ENCODE data around the gene B9D2.

Gene B9D2

DNA sequence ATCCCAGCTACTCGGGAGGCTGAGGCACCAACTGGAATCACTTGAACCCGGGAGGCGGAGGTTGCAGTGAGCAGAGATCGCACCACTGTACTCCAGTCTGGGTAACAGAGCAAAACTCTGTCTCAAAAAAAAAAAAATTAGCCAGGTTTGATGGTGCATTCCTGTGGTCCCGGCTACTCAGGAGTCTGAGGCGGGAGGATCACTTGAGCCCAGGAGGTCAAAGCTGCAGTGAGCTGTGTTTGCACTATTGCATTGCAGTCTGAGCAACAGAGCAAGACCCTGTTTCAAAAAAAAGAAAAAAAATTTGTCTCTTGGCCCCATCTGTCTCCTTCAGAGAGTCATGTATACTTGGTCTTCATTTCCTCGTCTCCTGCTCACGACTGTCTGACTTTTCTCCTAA lies 52.3 kb downstream of the B9D2 start:
- H3K9ac ChIP-seq (ENCODE audit: low read depth, low read length): peak overlapping the region; percentile 70; the same call in 1 of the 2 replicates
- H3K27me3 ChIP-seq (ENCODE audit: insufficient read depth, low read length, poor library complexity): no peaks in the 10 kb centered on the region
- no peak for TF ChIP-seq EZH2 (IDR thresholded peaks at IDR 0.05; ENCODE audit: borderline replicate concordance, low read depth, low read length, severe bottlenecking)
- TF ChIP-seq, protein P1, sequence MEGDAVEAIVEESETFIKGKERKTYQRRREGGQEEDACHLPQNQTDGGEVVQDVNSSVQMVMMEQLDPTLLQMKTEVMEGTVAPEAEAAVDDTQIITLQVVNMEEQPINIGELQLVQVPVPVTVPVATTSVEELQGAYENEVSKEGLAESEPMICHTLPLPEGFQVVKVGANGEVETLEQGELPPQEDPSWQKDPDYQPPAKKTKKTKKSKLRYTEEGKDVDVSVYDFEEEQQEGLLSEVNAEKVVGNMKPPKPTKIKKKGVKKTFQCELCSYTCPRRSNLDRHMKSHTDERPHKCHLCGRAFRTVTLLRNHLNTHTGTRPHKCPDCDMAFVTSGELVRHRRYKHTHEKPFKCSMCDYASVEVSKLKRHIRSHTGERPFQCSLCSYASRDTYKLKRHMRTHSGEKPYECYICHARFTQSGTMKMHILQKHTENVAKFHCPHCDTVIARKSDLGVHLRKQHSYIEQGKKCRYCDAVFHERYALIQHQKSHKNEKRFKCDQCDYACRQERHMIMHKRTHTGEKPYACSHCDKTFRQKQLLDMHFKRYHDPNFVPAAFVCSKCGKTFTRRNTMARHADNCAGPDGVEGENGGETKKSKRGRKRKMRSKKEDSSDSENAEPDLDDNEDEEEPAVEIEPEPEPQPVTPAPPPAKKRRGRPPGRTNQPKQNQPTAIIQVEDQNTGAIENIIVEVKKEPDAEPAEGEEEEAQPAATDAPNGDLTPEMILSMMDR (IDR thresholded peaks at IDR 0.05; ENCODE audit: borderline replicate concordance, extremely low read depth, low read length, poor library complexity, severe bottlenecking): no peak
- H3K9me3 ChIP-seq (ENCODE audit: insufficient read depth, low read length, severe bottlenecking): no peaks in the 10 kb centered on the region
- no peak for DNase-seq
- no peak for ATAC-seq (ENCODE audit: insufficient read depth, low read depth)
- peaks cover 11% of the 10 kb centered on the region for H4K20me1 ChIP-seq (ENCODE audit: insufficient read depth, low read length)
- peak overlapping the region; percentile 80 for H3K4me2 ChIP-seq (ENCODE audit: insufficient read depth, low read length)
- peaks cover 63% of the 10 kb centered on the region for H3K79me2 ChIP-seq (ENCODE audit: insufficient read depth, low read length)
- peak overlapping the region in 1 of 2 experiments; percentile 65; a peak in 1 of 4 replicates for H3K4me3 ChIP-seq (ENCODE audit: low read depth in 1 of 2, low read length in 2 of 2)
- no peak overlapping the region for H2AFZ ChIP-seq (ENCODE audit: low read depth, low read length)
- no peak overlapping the region for H3K27ac ChIP-seq (ENCODE audit: low read length)
- H3K4me1 ChIP-seq (ENCODE audit: insufficient read depth, low read length): peaks cover 50% of the 10 kb centered on the region
- peaks cover 40% of the 10 kb centered on the region for H3K36me3 ChIP-seq (ENCODE audit: insufficient read depth, low read length)

GRCh38 chr19:41311072-41311471 lies 52.9 kb downstream of the B9D2 start:
- H3K36me3 ChIP-seq (ENCODE audit: insufficient read depth, low read length): peaks cover 40% of the 10 kb centered on the region
- peak overlapping the region; percentile 70 for H3K9ac ChIP-seq (ENCODE audit: low read depth, low read length)
- H3K4me1 ChIP-seq (ENCODE audit: insufficient read depth, low read length): peaks cover 56% of the 10 kb centered on the region
- no peaks in the 10 kb centered on the region for H3K9me3 ChIP-seq (ENCODE audit: insufficient read depth, low read length, severe bottlenecking)
- peaks cover 59% of the 10 kb centered on the region for H3K79me2 ChIP-seq (ENCODE audit: insufficient read depth, low read length)
- H3K4me2 ChIP-seq (ENCODE audit: insufficient read depth, low read length): peak overlapping the region; percentile 80
- H3K27me3 ChIP-seq (ENCODE audit: insufficient read depth, low read length, poor library complexity): no peaks in the 10 kb centered on the region
- DNase-seq: no peak
- H2AFZ ChIP-seq (ENCODE audit: low read depth, low read length): no peak overlapping the region
- TF ChIP-seq, protein P1 (IDR thresholded peaks at IDR 0.05; ENCODE audit: borderline replicate concordance, extremely low read depth, low read length, poor library complexity, severe bottlenecking): no peak
- TF ChIP-seq EZH2 (IDR thresholded peaks at IDR 0.05; ENCODE audit: borderline replicate concordance, low read depth, low read length, severe bottlenecking): no peak
- H4K20me1 ChIP-seq (ENCODE audit: insufficient read depth, low read length): peaks cover 13% of the 10 kb centered on the region
- ATAC-seq (ENCODE audit: insufficient read depth, low read depth): no peak
- peak overlapping the region; percentile 97 for H3K27ac ChIP-seq (ENCODE audit: low read length)
- H3K4me3 ChIP-seq (ENCODE audit: low read depth in 1 of 2, low read length in 2 of 2): peak overlapping the region; percentile 55 to 65; a peak in 3 of 4 replicates

DNA sequence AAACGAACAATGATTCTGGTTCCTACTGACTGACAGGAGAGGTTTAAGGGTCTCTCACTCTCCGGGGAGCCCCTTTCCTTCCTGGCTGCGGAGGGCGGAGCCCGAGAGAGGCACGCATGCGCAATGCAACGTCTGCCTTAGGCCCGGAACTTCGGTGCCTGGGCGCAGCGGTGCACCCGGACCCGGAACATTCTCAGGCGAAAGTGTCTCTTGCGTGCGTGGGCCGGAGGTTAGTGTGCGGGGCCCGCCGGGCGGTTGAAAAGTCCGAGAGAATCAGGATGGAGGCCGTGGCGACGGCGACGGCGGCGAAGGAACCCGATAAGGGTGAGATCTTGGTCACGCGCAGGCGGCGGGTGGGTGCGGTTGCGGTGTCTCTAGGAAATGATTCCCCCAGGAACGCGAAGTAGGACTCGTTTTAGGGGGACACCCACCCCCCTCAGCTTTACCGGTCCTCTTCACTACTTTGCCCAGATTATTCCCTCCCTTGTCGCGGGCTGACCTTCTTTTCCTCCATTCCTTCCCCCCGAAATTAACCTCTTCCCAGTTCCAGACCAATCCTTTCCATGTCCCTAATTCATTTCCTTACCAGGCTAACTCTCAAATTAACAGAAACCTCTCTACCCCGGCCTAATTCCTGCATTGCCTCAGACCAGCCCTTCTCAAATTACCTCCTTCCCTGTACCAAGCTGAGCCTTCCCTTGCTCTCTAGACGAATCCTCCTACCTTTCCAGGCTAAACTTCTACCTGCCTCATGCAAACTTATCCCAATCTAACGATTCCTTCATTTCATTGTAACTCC lies 53.7 kb downstream of the B9D2 start, which contains the start of gene CCDC97:
Gene CCDC97, plus strand, starts transcription at position 140 of the 799 bp plus-strand sequence. Its CDS starts 139 bp downstream, at position 279.
- Histone ChIP-seq H4K20me1 (ENCODE audit: insufficient read depth, low read length) (peaks cover 20% of the 10 kb centered on the region), H3K4me1 (ENCODE audit: insufficient read depth, low read length) (peaks cover 64% of the 10 kb centered on the region), H3K27me3 (ENCODE audit: insufficient read depth, low read length, poor library complexity) (no peaks in the 10 kb centered on the region), H3K9ac (ENCODE audit: low read depth, low read length) (peak within 1 kb of the TSS; percentile 70), H3K79me2 (ENCODE audit: insufficient read depth, low read length) (peaks cover 52% of the 10 kb centered on the region), H3K4me2 (ENCODE audit: insufficient read depth, low read length) (peak within 1 kb of the TSS; percentile 80), H2AFZ (ENCODE audit: low read depth, low read length) (peak within 1 kb of the TSS; percentile 88), H3K4me3 (ENCODE audit: low read depth in 1 of 2, low read length in 2 of 2) (peak within 1 kb of the TSS; percentile 55 to 65), H3K9me3 (ENCODE audit: insufficient read depth, low read length, severe bottlenecking) (no peaks in the 10 kb centered on the region), H3K36me3 (ENCODE audit: insufficient read depth, low read length) (peaks cover 44% of the 10 kb centered on the region), H3K27ac (ENCODE audit: low read length) (peak within 1 kb of the TSS; percentile 97)
- DNase-seq: peak; percentile 90
- peak; percentile 78 for ATAC-seq (ENCODE audit: insufficient read depth, low read depth)
- TF ChIP-seq, protein P1 (IDR thresholded peaks at IDR 0.05; ENCODE audit: borderline replicate concordance, extremely low read depth, low read length, poor library complexity, severe bottlenecking): no peak
- TF ChIP-seq EZH2 (IDR thresholded peaks at IDR 0.05; ENCODE audit: borderline replicate concordance, low read depth, low read length, severe bottlenecking): no peak
